GM21723 (cell line): ENCODE data around the gene TTC31.

ENCODE experiments used
- ATAC-seq: cut with Tn5 transposase; IDR thresholded peaks from one replicate; pipeline ENCODE4 v1.9.1; 2021; ENCODE audit warnings: mild to moderate bottlenecking, moderate library complexity; ENCODE audit not compliant: unreplicated experiment

Gene TTC31

GRCh38 chr2:74524955-74525716, 42.3 kb downstream of the TTC31 start:
- no peak for ATAC-seq

- ATAC-seq = no peak
Measured at GRCh38 chr2:74525717-74526648, 43.1 kb downstream of the TTC31 start, which contains the start of gene DQX1. Gene DQX1 (minus strand): TSS chr2:74526231. CDS start chr2:74525729, 502 bp downstream.

GRCh38 chr2:74526649-74527230, 43.9 kb downstream of the TTC31 start:
- no peak for ATAC-seq

DNA sequence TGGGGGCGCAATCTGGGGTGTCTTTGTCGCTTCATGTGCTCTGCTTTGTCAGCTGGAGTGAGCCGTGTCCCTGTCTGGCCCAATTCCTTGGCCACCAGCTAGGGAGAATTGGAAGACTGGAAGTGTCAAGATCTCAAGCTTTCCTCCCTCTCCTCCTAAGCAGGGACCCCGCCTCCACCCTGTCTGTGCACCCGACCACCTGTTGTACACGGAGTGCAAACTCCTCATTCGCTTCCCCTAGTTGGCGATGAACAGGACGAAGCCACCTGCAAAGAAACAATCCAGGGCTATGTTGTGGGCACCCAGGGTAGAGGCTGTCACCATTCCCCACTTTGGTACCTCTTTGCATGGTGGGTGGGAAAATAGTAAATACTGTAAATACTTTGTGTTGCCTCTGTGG, 44.9 kb downstream of the TTC31 start:
- ATAC-seq = no peak

- peak; percentile 11 for ATAC-seq
Measured at GRCh38 chr2:74528600-74529356, 45.9 kb downstream of the TTC31 start.

- ATAC-seq = peak; percentile 81
Measured at GRCh38 chr2:74529357-74530238, 46.7 kb downstream of the TTC31 start, which contains the start of the genes AUP1 and HTRA2. Gene AUP1 (minus strand): TSS chr2:74529706. CDS start chr2:74529629, 77 bp downstream. Gene HTRA2 (plus strand): TSS chr2:74529933. CDS start chr2:74530007, 74 bp downstream.

DNA sequence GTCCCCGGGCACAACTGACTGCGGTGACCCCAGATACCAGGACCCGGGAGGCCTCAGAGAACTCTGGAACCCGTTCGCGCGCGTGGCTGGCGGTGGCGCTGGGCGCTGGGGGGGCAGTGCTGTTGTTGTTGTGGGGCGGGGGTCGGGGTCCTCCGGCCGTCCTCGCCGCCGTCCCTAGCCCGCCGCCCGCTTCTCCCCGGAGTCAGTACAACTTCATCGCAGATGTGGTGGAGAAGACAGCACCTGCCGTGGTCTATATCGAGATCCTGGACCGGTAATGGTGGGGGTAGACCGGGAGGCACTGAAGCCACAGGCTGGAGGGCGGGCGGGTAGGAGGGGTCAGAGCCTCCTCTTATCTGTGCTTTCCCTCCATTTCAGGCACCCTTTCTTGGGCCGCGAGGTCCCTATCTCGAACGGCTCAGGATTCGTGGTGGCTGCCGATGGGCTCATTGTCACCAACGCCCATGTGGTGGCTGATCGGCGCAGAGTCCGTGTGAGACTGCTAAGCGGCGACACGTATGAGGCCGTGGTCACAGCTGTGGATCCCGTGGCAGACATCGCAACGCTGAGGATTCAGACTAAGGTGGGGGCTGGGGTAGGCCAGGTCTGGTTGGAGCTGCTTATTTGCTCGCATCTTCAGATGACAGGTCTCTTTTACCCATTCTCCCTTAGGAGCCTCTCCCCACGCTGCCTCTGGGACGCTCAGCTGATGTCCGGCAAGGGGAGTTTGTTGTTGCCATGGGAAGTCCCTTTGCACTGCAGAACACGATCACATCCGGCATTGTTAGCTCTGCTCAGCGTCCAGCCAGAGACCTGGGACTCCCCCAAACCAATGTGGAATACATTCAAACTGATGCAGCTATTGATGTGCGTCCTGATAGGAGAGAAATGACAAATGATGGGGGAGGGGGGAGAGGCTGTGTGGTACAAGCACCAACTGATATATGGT, 47.6 kb downstream of the TTC31 start:
- peak; percentile 29 for ATAC-seq

- no peak for ATAC-seq
Measured at GRCh38 chr2:74531666-74532065, 48.8 kb downstream of the TTC31 start.

DNA sequence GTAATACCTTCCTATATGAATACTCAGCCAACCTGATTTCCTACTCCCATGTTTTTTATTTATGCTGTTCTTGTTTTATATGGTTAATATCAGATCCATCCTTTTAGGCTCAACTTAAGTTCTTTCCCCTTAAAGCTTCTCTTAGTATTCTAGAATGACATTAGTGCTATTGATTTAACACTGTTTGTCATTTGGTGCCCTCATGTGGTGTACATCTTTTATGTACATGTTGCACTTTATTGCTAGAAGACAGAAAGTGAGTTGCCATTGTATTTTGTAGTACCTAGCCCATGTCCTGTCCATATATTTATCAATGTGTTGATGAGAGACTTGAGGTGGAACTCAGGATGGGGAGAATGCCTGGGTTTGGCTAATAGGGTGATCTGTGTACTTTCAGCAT, 49.3 kb downstream of the TTC31 start:
- no peak for ATAC-seq

- ATAC-seq = no peak
Measured at GRCh38 chr2:74533464-74533863, 50.6 kb downstream of the TTC31 start.

DNA sequence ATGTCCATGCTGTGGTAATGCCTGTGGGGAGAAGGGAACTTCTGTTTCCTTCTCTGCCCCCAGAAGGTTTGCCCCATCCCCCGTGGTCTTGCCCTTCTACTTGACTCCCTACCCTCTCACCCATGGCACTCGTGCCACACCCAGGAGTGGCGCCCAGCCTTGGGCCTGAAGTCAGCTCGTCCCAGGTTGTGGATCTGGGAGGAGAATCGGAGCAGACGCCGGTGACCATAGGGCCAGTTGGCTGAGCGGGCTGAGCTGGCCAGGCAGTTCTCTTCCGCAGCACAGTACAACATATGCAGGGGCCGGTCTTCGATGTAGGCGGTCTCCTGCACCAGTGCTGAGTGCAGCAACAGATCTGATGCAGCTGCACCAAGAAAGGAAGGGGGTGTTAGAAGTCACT, 51.5 kb downstream of the TTC31 start:
- ATAC-seq = no peak

DNA sequence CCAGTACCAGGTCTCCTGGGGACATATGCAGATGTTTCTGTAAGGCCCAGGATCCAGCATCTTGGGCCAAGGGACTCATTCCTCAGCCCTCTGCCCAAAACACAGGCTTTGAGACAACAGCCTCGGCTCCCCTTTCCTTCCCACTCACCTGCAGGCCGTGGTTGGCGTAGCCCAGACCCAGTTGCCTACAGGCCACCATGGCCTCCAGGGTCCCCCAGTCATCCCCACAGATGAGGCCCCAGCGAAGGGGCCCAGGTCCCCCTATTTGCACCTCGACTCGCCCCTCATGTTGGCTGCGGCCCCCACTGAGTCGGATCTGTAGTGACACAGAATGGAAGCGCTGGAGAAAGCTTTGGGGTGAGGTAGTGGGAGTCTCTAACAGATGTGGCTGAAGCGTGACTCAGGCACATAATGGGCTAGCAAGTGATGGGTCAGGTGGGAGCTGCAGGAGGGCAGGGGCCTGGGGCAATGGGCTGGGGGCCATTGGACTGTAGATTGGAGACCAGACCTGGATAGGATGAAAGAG, 52.6 kb downstream of the TTC31 start:
- no peak for ATAC-seq

GRCh38 chr2:74536166-74536950, 53.5 kb downstream of the TTC31 start:
- ATAC-seq = no peak

- no peak for ATAC-seq
Measured at GRCh38 chr2:74537140-74537539, 54.3 kb downstream of the TTC31 start.

- no peak for ATAC-seq
Measured at GRCh38 chr2:74538881-74539339, 56.0 kb downstream of the TTC31 start.

GRCh38 chr2:74540291-74540690, 57.4 kb downstream of the TTC31 start:
- no peak for ATAC-seq

DNA sequence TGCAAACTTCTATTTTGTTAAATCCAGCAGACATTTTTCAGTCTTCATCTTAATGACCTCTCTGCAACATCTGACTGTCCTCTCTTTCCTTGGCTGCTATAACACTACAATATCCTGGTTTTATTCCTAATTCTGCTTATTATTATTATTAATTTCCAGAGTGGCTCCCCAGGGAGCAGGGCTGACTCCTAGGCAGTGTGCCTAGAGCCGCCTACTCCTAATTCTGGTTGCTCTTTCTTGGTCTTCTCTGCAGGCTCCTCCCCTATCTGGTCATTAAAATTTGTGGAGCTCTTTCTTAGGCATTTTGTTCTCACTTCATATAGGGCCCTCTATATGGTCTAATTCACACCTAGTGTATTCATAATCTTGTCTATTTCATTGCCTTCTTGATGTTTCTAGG, 60.1 kb downstream of the TTC31 start:
- ATAC-seq = no peak
